ENCODE data around the gene TMEM245.
A peak's percentile ranks its signal among the peaks of the same experiment; 100 is the strongest.
"Not testable (repeated sequence)": the region's sequence is repeated elsewhere in the genome, so short reads cannot be mapped to it uniquely, and the experiment has no call there.

TMEM245 gene

DNA sequence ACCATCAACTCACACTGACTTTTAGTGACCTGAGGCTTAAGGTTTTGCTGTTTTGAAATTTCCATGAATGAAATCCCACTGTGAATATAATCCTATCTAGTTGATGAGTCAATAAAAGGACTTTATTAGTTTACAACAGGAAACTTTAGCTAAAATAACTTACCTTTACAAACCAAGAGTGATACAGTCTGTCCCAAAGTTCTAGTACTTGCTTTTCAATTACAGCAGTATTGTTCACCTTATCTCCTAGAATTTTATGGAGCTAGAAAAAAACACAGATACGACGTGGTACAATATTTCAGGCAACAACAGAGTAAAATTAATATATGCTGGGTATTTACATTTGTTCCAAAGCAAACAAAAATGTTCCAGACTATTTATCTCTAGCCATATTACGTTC lies 59.6 kb downstream of the TMEM245 start:
- DNase-seq = no peak

DNA sequence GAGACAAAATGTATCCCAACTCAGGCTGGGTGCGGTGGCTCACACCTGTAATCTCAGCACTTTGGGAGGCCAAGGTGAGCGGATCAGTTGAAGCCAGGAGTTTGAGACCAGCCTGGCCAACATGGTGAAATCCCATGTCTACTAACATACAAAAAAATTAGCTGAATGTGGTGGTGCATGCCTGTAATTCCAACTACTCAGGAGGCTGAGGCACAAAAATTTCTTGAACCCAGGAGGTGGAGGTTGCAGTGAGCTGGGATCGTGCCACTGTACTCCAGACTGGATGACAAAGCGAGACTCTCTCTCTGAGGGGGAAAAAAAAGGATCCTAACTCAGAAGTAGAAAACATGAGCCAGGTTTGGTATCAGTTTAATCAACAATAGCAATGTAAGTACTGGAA lies 66.6 kb downstream of the TMEM245 start:
- not testable (repeated sequence) for DNase-seq

DNA sequence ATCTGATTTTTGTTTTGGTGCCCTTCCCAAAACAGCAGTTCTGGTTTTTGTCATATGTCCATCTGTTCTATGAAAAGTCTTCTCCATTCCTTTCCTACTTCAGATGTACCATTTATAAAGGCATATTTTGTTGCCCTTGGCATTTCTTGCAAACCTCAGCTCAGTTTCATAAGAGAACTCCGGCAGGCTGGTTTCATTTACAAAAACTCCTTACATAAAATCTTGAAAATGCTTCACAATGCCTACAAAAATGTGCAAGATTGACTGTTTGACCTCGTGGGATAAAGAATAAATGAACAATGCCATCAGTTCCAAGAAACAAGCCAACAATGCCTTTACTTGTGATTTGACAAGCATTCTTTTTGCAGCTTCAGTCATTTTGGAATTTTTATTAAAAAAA lies 67.3 kb downstream of the TMEM245 start:
- no peak for DNase-seq

DNA sequence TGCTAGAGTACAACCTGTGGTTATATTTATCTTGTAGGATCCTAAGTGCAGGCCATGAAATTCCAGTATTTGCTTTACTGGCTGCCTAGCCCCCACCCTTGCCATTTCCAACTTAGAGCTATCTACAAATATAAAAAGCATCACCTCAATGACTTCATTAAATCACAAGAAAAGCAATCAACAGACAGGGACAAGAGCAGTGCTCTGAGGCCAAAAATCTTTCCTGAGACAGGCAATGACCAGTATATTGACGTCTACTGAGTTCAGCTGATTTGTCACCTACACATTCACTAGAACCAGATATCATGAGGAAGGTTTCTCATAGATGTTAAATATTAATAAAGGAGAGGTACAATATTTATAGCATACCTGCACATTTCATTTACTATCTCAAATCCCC lies 68.0 kb downstream of the TMEM245 start:
- no peak for DNase-seq

DNA sequence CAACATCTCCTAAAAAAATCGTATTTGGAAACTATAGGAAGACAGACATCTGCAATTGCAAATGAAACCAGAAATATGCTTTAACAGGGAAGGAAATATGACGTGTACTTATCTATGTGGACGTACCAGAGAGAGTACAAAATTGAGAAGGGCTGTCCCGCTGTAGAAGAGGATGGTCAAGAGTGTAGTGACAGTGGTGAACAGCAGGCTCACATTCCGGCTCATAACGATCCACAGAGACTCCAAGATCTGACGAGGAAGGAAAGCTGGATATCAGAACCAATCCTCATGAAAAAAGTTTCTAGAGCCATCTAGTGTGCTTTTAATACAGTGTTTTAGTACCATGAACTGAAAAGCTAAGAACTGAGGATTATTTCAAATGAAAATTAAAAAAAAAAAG lies 69.3 kb downstream of the TMEM245 start:
- DNase-seq = no peak

DNA sequence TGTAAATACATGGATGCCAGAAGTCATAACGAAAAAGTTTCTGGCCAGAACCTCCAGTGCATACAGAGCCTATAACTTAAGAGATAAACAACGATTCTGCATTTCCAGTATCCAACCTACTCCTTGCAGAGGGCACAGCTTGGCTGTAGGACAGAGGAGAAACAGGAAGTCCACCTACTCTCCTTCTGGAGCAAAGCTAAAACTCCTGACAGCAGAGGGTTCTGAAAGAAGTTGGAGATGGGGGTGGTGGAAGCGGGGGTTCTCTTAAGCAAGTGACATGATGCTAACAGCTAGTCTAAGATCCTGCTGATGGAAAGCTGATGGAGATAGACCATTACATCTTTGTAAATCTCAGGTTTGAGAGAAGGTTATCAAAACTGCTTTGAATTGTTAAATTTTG lies 70.9 kb downstream of the TMEM245 start:
- no peak for DNase-seq

DNA sequence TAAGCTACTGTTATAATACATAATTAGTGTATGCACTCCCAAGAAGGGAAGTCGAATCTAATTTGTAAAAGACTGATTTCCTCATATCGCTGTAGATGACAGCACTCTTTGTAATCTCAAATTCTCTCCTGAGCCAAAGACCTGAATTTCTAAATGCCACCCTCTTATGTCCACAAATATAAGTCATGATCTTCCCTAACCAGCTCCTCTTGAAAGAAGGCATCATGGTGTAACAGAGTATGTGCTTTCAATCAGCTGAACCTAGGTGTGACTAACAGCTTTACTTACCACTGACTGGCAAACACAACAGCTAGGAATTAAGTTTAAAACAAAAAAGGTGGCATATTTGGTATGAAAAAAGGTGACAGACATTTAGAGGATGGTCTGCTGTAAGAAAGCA lies 72.5 kb downstream of the TMEM245 start:
- no peak for DNase-seq

DNA sequence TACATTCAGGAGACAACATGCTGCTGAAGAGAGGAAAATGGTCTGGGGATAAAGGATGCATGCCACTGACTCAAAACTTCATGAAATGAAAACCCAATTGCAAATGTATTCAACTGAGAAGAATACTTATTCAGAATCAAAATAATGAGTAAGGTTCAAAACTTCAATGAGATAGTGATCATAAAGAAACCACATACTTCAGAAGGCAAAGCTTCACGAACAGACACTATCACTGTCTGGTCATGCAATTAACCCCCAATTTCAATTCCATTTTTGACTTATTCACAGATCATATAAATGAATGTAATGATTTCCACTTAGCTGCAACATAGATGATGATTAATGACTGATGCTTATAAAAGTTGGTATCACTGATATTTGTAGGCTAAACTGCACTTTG lies 73.4 kb downstream of the TMEM245 start:
- no peak for DNase-seq

DNA sequence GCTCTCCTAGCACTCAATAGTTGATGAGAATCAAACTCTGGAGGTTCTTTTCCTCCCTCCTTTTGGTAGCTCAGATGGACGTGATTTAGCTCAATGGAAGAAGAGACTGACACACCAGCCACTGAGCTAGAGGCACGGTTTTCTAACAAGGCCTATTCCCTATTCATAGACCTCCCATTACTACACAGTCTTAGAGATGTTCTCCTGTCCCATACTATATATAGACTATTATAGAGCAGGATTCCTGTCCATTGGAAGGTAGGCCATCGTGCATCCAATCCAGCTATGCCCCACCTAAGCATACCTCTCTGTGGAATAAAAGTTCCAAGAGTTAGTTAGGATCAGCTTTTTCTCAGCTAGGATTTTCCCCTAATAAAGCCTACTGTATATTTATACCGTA lies 76.2 kb downstream of the TMEM245 start:
- DNase-seq = no peak

DNA sequence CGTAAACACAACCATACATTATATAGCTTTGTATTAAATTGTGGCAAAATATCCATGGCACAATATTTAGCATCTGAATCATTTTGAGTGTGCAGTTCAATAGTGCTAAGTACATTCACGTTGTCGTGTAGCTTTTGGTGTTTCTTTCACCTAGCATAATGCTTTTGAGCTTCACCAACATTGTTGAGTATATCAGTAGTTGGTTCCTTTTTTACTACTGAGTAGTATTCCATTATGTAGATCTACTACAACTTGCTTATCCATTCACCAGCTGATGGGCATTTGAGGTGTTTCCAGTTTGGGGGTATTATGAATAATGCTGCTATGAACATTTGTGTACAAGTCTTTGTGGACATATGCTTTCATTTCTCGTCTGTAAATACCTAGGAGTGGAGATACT lies 79.2 kb downstream of the TMEM245 start:
- no peak for DNase-seq

DNA sequence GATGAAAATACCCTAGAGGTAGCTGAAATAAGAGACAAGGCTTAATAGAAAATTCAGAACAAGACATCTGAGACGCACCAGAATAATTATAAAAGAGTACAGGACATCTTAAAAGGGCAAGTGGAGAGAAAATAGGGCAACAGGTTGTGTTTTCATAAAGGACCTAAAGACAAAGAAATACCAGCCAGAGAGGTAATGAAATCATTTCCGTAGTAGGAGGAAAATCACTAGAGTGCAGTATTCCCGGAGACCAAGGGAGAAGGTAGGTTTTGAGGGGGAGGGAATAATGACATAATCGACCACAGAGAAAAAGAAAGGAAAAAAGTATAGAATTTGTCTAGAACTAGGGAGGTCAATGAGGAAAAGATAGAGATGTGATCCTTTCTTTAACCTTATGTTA lies 80.2 kb downstream of the TMEM245 start:
- DNase-seq = no peak

DNA sequence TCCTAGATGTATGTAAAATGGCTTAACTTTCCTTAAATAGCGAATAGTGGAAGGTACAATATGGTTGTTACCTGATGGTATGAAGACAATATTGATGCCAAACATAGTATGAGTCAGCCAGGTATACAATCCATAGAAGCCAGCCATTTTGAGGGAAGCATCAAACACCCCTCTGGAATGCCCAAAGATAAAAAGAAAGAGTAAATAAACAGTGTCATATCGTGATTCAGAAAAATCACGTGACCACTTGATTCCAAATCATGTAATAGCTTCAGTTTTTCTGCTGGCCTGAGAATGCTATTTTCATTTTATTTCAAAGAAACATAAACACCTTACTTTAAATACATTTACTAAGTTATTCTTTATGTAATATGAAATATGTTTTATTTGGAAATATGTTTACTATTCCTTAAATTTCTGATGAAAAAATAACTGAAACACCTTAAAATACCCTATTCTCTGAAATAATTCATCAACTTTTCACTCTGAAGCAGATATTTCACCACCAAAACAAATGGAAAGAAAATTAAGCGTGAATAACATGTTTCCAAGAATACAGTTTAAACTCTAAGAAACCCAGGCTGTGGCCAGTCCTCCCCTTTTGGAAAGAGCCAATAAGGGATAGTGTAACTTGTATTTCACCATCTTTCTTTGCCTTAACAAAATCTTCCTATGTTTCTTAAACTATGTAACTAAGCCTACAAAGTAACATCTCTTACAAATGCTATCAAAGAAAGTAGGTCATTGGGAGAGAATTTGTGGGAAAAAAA lies 81.6 kb downstream of the TMEM245 start:
- no peak for DNase-seq

DNA sequence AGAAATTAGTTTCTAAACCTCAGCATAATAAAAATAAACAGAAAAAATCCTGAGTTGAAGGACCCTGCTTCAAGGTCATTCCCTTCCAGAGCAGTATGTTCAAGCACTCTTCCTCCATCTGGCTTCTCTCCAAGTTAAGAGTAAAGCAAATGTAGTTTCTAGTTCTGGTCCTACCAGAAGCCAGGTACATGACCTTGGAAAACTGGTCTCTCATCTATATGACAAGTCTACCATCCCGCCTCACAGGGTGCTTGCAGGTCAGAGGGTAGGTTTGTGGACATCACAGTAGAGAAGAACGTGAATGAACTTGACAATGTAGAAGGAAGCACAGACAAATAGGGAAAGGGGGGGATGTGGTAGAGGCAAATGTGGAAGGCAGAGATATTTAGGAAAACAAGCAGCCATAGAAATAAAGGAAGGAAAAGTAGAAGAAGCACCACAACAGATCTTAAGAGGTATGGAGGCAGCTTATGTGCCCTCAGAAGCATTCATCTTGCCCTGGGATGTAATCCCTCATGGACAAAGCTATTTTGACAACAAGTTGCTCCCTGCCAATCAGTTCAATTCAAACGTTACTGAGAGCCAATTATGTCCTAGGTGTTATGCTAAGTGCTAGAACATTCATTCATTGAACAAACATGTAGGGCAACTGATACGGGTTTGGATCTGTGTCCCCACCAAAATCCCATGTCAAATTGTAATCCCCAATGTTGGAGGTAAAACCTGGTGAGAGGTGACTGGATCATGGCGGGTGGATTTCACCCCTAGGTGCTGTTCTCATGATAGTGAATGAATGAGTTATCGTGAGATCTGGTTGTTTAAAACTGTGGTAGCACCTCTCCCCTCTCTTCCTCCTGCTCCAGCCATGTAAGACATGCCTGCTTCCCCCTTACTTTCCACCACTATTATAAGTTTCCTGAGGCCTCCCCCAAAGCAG lies 82.7 kb downstream of the TMEM245 start:
- DNase-seq = no peak

DNA sequence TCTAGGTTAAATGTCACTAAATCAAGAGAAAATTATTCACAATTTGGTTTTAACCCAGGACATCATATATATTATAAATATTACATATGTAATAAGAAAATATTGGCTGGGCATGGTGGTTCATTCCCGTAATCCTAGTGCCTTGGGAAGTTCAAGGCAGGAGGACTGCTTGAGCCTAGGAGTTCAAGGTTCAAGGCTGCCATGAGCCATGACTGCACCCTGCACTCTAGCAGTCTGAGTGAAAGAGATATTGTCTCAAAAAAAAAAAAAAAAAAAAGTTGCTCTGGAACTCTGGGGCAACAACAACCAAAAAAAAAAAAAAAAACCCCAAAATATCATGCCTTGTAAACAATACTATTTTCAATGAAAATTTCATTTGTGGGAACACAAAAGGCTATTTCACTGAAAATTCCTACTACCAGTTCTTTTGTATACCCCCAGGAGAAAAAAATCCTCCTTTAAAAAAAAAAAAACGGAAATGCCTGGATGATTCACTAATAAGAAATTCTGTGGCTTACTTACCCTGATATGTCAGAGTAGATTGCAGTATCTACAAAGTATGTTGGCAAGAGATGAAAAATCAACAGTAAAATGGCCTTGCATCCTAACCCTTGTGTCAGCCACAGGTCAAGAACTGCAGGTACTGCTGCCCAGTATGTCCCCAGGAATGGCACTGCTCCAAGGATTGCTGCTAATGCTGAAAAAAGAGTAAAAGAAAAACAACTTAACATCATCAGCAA lies 83.9 kb downstream of the TMEM245 start:
- no peak for DNase-seq

DNA sequence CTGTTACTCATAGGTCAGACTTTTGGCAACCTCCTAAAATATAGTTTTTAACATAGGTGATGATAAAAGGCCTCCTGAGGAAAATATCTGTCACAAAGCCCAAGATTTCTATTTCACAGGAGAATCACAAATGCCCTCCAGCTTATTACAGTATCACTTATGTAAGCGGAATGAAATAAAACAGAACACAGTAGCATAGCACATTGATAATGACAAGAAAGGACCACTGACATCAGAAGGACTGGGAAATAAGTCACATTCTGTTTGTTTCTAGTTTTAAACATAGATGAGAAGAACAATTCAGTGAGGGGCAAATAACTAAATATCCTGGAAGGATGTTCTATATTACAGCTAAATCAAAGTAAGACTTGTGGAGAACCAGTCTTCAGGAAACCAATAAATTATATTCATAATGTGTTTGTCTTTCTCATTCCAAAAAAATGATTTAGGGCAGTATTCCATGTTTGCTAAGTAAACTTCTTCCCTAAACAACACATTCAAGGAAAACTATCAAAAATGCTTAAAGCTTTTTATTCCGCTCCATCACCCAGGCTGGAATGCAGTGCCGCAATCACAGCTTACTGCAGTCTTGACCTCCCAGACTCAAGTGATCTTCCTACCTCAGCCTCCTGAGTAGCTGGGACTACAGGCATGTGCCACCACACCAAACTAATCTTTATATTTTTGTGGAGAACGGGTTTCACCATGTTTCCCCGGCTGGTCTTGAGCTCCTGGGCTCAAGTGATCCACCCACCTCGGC lies 85.6 kb downstream of the TMEM245 start:
- DNase-seq = no peak

DNA sequence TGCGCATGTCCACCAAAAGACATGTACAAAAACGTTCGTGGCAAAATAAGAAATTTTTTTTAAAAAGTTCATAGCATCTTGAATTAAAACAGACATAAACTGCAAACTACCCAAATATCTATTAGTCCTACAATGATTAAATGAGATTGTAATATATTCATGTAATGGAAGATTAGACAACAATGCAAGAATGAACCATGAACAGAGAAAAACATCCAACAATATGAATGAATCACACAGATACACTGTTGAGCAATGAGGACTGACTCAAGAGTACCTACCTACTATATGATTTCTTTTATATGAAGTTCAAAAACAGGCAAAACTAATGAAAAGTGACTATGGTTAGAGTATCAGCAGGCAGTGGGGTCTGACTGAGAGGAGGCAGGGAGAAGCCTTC lies 88.5 kb downstream of the TMEM245 start:
- DNase-seq = no peak

DNA sequence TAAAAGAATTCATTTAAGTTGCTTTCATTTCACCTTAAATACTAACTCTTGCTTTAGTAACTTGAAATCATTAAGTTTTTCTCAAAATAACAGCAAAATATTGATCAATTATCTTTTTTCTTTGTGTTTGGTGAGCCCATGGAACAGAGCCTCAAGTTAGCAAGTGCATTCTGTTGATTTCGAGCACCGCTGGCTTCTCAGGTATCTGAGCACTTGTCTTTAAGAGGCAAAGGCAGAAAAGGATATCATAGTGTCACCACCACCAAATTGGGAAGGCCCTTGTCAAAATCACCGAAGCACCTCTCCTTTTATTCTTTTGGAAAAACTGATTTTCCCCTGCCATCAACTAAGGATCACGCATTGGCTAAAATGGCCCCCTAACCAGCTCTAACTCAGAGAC lies 89.3 kb downstream of the TMEM245 start:
- DNase-seq = no peak

DNA sequence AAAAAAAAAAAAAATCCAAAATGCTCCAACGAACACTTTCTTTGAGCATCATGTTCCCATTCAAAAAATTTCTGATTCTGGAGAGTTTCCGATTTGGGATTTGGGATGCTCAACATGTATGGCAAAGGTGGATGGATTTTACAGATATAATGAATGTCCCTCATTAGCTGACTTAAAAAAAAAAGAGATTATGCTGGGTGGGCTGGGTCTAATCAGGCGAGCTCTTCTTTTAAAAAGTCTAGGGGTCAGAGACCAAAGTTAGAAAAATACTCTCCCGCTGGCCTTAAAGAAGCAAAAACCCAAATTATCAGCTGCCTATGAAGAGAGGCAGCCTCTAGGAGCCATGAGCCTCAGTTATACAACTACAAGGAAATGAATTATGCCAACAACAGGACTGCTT lies 91.3 kb downstream of the TMEM245 start:
- DNase-seq = no peak

DNA sequence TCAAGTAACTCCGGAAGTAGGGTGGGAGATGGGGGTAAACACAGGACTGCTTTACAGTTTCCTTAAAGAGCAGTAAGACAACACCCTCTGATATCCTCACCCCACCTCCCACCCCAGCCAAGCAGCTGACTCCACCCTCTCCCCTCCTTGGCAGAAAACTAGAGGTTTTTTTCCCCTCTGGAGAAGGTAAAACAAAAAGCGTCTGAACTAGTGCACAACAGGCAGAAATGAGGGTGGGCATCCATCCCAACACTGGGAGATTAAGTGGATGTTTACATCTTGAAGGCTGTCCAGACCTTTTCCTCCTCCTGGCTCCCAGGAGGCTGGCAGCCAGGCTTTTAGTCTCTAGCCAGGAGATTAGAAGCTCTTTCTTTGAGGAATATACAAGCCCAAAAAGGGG lies 92.6 kb downstream of the TMEM245 start:
- DNase-seq = no peak

DNA sequence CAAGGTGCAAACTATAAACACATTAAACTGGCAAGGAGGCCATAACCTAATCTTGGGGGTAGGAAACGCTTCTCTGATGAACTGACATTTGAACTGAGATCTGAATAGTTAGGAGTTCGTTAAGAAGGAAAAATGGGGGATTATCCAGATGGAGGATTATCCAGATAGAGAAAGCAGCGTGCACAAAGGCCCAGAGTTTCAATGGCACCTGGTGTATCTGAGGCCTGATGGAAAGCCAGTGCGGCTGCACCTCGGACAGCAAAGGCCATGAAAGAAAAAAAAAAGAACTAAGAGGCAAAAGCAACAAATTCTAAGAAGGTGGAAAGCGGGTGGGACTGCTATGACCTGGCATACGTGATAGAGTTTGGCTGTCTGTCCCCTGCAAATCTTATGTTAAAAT lies 93.4 kb downstream of the TMEM245 start:
- DNase-seq = no peak

DNA sequence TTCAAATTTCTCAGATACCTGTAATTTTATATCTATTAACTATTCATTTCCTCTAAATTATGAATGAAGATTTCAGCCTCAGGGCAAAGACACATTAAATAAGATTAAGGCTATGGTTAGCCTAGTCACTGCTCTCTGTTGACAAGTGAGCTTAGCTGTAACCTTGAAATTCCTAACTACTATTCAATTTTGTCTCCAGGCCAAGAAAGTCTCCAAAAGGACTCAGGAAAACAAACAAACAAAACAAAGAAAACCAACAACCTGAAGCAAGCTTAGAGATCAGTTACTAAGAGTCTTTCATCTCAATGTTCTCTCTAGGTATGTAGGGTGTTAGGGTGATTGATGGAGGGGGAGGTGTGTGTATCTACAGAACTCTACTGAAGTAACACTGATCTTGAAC lies 96.9 kb downstream of the TMEM245 start:
- no peak for DNase-seq

DNA sequence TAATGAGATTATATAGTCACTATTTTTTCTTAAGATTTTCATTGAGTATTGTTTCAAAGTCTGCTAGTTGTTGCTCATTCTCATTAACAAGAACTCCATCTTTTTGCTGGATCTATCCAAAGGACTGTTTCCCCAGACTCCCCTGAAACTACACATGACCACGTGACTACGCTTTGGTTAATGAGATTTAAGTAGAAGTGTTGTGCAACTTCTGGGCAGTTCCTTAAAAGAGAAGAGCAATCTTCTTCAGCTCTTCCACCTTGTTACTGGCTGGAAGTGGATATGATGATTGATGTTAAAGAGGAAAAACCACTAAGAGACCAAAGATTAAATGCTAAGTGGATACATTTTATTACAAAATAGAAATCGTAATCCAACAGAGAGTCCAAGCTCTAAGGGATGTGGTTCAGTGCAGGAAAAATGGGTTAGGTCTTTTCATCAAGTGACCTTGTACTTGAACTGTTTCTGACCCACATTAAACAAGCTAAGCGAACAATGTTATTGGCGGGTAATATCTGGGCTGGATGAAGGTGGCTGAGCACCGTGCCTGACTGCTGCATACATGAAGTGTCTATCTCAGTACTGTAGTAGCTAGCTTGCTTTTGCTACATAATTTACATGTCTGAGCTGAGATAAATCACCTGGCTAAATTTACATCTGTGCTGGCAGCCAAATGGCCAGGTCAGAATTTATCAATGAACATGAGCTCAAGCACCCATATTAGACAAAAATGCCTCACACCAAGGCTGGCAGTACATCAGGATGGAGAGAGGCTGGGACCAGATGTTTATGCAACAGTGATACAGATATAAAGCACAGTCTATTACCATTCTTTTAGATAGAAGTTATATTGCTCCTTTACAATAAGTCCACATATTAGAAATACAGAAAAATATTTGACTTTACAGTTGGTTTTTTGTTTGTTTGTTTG lies 98.9 kb downstream of the TMEM245 start:
- DNase-seq = peak; percentile 32

Measured in hematopoietic multipotent progenitor cell treated with erythropoietin and hydrocortisone succinate and interleukin-3 and kit ligand, for 6 days (in vitro differentiated cells).